ENCODE results near the gene MISFA.

Gene MISFA

DNA sequence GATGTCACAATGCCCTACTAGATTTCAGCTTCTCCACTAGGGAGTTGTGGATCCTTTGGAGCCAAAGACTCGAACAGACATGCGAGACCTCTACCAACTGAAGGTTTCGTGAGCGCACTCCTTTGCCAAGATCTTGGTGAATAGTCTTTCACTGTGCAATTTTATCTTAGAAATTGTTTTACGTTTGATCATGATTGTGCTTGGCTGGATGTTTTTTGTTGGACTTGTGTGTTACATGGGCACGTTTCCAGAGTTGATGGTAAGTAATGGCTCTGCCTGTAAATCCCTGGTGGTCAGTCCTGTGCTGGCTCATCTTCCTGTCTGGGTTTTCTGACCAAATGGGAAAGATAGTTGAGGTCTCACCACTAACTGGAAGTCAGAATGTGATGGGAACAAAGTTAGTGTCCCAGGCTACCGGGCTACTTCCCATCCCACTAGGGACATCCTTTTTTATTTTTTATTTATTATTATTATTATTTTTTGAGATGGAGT, at the start of gene MISFA:
Gene MISFA, plus strand, starts transcription at position 51 of the 492 bp plus-strand sequence. Its CDS starts 140 bp downstream, at position 191.
- ATAC-seq, result no peak
- TF ChIP-seq BACH2 (CRISPR knock-in tag; IDR thresholded peaks at IDR 0.05; ENCODE audit: borderline replicate concordance) (no peak), ZNF8 (CRISPR knock-in tag; IDR thresholded peaks at IDR 0.05) (no peak), ARNTL (CRISPR knock-in tag; IDR thresholded peaks at IDR 0.05; ENCODE audit: borderline replicate concordance, low read depth) (no peak), PPARA (CRISPR knock-in tag; IDR thresholded peaks at IDR 0.05; ENCODE audit: borderline replicate concordance) (no peak)
- TF ChIP-seq, protein P1, sequence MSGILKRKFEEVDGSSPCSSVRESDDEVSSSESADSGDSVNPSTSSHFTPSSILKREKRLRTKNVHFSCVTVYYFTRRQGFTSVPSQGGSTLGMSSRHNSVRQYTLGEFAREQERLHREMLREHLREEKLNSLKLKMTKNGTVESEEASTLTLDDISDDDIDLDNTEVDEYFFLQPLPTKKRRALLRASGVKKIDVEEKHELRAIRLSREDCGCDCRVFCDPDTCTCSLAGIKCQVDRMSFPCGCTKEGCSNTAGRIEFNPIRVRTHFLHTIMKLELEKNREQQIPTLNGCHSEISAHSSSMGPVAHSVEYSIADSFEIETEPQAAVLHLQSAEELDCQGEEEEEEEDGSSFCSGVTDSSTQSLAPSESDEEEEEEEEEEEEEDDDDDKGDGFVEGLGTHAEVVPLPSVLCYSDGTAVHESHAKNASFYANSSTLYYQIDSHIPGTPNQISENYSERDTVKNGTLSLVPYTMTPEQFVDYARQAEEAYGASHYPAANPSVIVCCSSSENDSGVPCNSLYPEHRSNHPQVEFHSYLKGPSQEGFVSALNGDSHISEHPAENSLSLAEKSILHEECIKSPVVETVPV (CRISPR knock-in tag; IDR thresholded peaks at IDR 0.05), result no peak
- TF ChIP-seq, protein P2, sequence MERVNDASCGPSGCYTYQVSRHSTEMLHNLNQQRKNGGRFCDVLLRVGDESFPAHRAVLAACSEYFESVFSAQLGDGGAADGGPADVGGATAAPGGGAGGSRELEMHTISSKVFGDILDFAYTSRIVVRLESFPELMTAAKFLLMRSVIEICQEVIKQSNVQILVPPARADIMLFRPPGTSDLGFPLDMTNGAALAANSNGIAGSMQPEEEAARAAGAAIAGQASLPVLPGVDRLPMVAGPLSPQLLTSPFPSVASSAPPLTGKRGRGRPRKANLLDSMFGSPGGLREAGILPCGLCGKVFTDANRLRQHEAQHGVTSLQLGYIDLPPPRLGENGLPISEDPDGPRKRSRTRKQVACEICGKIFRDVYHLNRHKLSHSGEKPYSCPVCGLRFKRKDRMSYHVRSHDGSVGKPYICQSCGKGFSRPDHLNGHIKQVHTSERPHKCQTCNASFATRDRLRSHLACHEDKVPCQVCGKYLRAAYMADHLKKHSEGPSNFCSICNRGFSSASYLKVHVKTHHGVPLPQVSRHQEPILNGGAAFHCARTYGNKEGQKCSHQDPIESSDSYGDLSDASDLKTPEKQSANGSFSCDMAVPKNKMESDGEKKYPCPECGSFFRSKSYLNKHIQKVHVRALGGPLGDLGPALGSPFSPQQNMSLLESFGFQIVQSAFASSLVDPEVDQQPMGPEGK (CRISPR knock-in tag; IDR thresholded peaks at IDR 0.05; ENCODE audit: borderline replicate concordance), result no peak

DNA sequence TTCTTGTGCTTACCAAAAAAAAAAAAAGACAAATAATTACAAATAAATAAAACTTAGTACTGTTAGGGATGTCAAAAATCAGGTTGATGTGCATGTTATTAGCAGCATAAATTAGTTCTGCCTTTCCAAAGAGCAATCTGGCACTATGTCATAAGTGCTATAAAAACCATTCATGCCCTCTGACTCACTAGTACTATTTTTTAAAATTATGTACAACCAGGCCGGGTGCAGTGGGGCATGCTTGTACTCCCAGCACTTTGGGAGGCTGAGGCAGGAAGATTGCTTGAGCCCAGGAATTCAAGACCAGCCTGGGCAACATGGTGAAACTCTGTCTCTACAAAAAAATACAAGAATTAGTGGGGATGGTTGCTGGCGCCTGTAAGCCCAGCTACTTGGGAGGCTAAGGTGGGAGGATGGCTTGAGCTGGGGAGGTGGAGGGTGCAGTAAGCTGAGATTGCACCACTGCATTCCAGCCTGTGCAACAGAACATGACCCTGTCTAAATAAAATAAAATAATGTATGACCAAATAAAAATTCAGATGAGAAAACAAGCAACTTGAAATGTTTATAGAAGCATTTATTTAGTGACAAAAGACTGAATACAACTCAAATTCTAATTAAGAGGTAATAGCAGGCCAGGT, 36.4 kb upstream of the MISFA start:
- ATAC-seq, result no peak
- no peak for TF ChIP-seq ZNF565 (CRISPR knock-in tag; conservative IDR thresholded peaks at IDR 0.05; ENCODE audit: low read depth)
- no peak for TF ChIP-seq CREB5 (CRISPR knock-in tag; IDR thresholded peaks at IDR 0.05; ENCODE audit: low read depth)
- no peak for TF ChIP-seq ZNF70 (CRISPR knock-in tag; IDR thresholded peaks at IDR 0.05)
- TF ChIP-seq SNAI2 (CRISPR knock-in tag; IDR thresholded peaks at IDR 0.05), result no peak
- TF ChIP-seq PPARA (CRISPR knock-in tag; IDR thresholded peaks at IDR 0.05; ENCODE audit: borderline replicate concordance), result no peak

DNA sequence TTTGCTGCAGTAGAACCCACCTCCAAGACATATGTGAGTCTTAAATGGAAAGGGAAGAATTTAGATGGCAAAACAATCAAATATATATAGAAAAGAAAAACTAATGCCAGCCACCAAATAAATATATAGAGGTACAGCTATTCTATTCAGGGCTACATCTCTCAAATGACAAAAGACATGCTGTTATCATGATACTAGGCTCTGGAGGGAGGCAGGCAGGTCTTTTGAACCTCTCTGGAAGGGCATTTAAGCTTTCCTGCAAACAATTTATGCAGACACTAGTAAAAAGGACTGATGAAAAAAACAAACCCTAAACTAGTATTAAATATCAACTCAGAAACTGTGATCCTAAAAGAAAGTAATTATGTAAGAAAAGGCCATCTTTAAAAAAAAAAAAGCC, 35.4 kb upstream of the MISFA start:
- TF ChIP-seq PPARA (CRISPR knock-in tag; IDR thresholded peaks at IDR 0.05; ENCODE audit: borderline replicate concordance) (no peak), OSR1 (CRISPR knock-in tag; IDR thresholded peaks at IDR 0.05) (no peak), ZNF8 (CRISPR knock-in tag; IDR thresholded peaks at IDR 0.05) (no peak), TCF4 (CRISPR knock-in tag; IDR thresholded peaks at IDR 0.05; ENCODE audit: borderline replicate concordance) (no peak), ZNF565 (CRISPR knock-in tag; conservative IDR thresholded peaks at IDR 0.05; ENCODE audit: low read depth) (no peak), ESRRG (CRISPR knock-in tag; IDR thresholded peaks at IDR 0.05) (no peak)
- TF ChIP-seq, protein P2 (CRISPR knock-in tag; IDR thresholded peaks at IDR 0.05; ENCODE audit: borderline replicate concordance), result no peak
- no peak for ATAC-seq

DNA sequence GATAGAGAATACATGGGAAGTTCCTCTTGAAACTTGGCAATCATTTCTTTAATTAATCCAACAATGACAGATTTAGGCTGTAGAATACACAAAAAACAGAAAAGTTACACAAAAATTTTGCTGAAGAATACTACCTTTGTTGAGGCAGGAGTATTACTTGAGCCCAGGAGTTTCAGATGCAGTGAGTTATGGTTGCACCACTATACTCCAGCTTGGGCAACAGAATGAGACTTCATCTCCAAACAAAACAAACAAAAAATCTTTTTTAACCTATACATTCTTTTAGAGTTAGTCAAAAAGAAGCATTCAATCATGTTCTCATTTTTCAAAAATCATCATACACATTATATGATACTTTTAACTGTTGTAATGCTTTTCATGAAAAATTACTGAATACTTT, 33.2 kb upstream of the MISFA start:
- TF ChIP-seq TSHZ2 (CRISPR knock-in tag; IDR thresholded peaks at IDR 0.05) (no peak), ARNTL (CRISPR knock-in tag; IDR thresholded peaks at IDR 0.05; ENCODE audit: borderline replicate concordance, low read depth) (no peak), ESRRG (CRISPR knock-in tag; IDR thresholded peaks at IDR 0.05) (no peak), BACH2 (CRISPR knock-in tag; IDR thresholded peaks at IDR 0.05; ENCODE audit: borderline replicate concordance) (no peak), CREB5 (CRISPR knock-in tag; IDR thresholded peaks at IDR 0.05; ENCODE audit: low read depth) (no peak), ZC3H10 (CRISPR knock-in tag; IDR thresholded peaks at IDR 0.05) (no peak), PPARA (CRISPR knock-in tag; IDR thresholded peaks at IDR 0.05; ENCODE audit: borderline replicate concordance) (no peak), TCF4 (CRISPR knock-in tag; IDR thresholded peaks at IDR 0.05; ENCODE audit: borderline replicate concordance) (no peak), ZFP3 (CRISPR knock-in tag; IDR thresholded peaks at IDR 0.05) (no peak), OSR1 (CRISPR knock-in tag; IDR thresholded peaks at IDR 0.05) (no peak), POU6F1 (CRISPR knock-in tag; IDR thresholded peaks at IDR 0.05; ENCODE audit: borderline replicate concordance, low read depth) (no peak), ISL1 (CRISPR knock-in tag; IDR thresholded peaks at IDR 0.05) (no peak)
- TF ChIP-seq, protein P2 (CRISPR knock-in tag; IDR thresholded peaks at IDR 0.05; ENCODE audit: borderline replicate concordance), result no peak
- no peak for ATAC-seq
